Lung (tissue), 12 donors: Measurements from ENCODE around the gene TEDC1. TPM values are rescaled to one million over a fixed set of nuclear protein-coding genes. Genes with fewer than 3 reads are reported as not detected.

ENCODE experiments used
- ATAC-seq: fragments of 200-7000 bp; cut with Tn5 transposase; one replicate; pipeline ENCODE4 v1.9.1; 2020; ENCODE audit warnings: moderate number of reproducible peaks; ENCODE audit not compliant: insufficient read depth, low FRiP score
- DNase-seq, 3 donors: peaks; one replicate each; pipeline ENCODE4 v3.0.0-alpha.2; 2013 to 2017
- H3K27ac ChIP-seq, 2 donors: one replicate each; pipeline ENCODE4 v1.5.1; 2013; ENCODE audit warnings: mild to moderate bottlenecking in 2 of 2, moderate library complexity in 2 of 2, control low read depth in 1 of 2, inconsistent platforms in 1 of 2, low read depth in 1 of 2, low read length in 1 of 2
- H3K27me3 ChIP-seq, 3 donors: one replicate each; pipeline ENCODE4 v1.5.1; 2013; ENCODE audit warnings: low read length in 2 of 3; ENCODE audit not compliant: control insufficient read depth in 3 of 3, insufficient read depth in 3 of 3
- H3K36me3 ChIP-seq, 4 donors: one replicate each; pipeline ENCODE4 v1.5.1; 2013; ENCODE audit warnings: low read length in 4 of 4, mild to moderate bottlenecking in 1 of 4, moderate library complexity in 1 of 4; ENCODE audit not compliant: control insufficient read depth in 4 of 4, insufficient read depth in 4 of 4
- H3K4me1 ChIP-seq, 5 donors: one replicate each; pipeline ENCODE4 v1.5.1; 2013; ENCODE audit warnings: low read length in 5 of 5, mild to moderate bottlenecking in 2 of 5, moderate library complexity in 1 of 5; ENCODE audit not compliant: control insufficient read depth in 5 of 5, insufficient read depth in 5 of 5
- H3K4me3 ChIP-seq: one replicate; pipeline ENCODE4 v1.5.1; 2013; ENCODE audit warnings: mild to moderate bottlenecking, control low read depth, moderate library complexity
- H3K9ac ChIP-seq, 2 donors: one replicate each; pipeline ENCODE4 v1.5.1; 2013; ENCODE audit warnings: low read length in 2 of 2, control low read depth in 1 of 2; ENCODE audit not compliant: insufficient read depth in 1 of 2
- H3K9me3 ChIP-seq, 4 donors: one replicate each; pipeline ENCODE4 v1.5.1; 2013; ENCODE audit warnings: low read length in 3 of 4, mild to moderate bottlenecking in 1 of 4, moderate library complexity in 1 of 4; ENCODE audit not compliant: control insufficient read depth in 4 of 4, insufficient read depth in 3 of 4
- CTCF ChIP-seq: IDR thresholded peaks from 2 replicates; pipeline ENCODE4 v1.5.1; 2012; ENCODE audit warnings: mild to moderate bottlenecking; ENCODE audit errors: control extremely low read depth, extremely low read depth
- WGBS, 2 donors: extraction: QIAGEN DNeasy Blood & Tissue Kit; methylation state at CpG; one replicate each; pipeline ENCODE4 v1.1.7; 2013; 5-methylcytosine and 5-hydroxymethylcytosine counted together
- polyA plus RNA-seq, 2 donors: library from polyadenylated mRNA; stranded (reverse); fragments of 200-250 nt; gene quantifications; one replicate each; pipeline ENCODE4 v1.2.1, GENCODE V29; 2013
- total RNA-seq, 2 donors: library from RNA; depleted of rRNA in 1 of 2; stranded (reverse); fragments of >200 nt in 1 of 2; gene quantifications; one replicate each; pipeline ENCODE4 v1.2.1, GENCODE V29; 2014 to 2021
- donor health status: control.
- donor health status: control.
- donor health status: Bipolar disorder and iron deficiency.
- donor health status: healthy.
- donor health status: DM: yes; HTN: yes; CAD: no.

TEDC1 gene
- total and polyA plus RNA-seq, 4 donors = 5.8 to 20.8 (median 14.4) TPM

- Histone ChIP-seq H3K27ac (no peak overlapping the region), H3K4me1 (no peaks in the 10 kb centered on the region), H3K9me3 (peaks cover 0 to 2% (median 0%) of the 10 kb centered on the region in 4 donors), H3K36me3 (no peaks in the 10 kb centered on the region), H3K9ac (no peak overlapping the region), H3K27me3 (peaks cover 0 to 6% (median 0%) of the 10 kb centered on the region in 3 donors), H3K4me3 (no peak overlapping the region)
- WGBS, 2 donors = 71 to 81% methylated on average over 16 of the region's 16 CpGs
- DNase-seq (no peak), ATAC-seq (no peak)
- no peak for TF ChIP-seq CTCF
Measured at GRCh38 chr14:105508069-105508468, 17.0 kb downstream of the TEDC1 start.

GRCh38 chr14:105508601-105509000 is 17.6 kb downstream of the TEDC1 start:
- H3K27me3 ChIP-seq = peaks cover 0 to 6% (median 0%) of the 10 kb centered on the region in 3 donors
- WGBS, 2 donors = 89 to 96% methylated on average over 12 of the region's 12 CpGs

GRCh38 chr14:105517096-105517495 is 26.1 kb downstream of the TEDC1 start:
- no peak overlapping the region for H3K27ac ChIP-seq
- no peak for TF ChIP-seq CTCF
- DNase-seq = no peak
- WGBS, 2 donors = 48 to 56% methylated on average over 5 of the region's 5 CpGs
- H3K9me3 ChIP-seq = no peaks in the 10 kb centered on the region
- peaks cover 0 to 3% (median 3%) of the 10 kb centered on the region in 3 donors for H3K27me3 ChIP-seq
- H3K36me3 ChIP-seq = no peaks in the 10 kb centered on the region
- ATAC-seq = no peak
- no peaks in the 10 kb centered on the region for H3K4me1 ChIP-seq
- no peak overlapping the region for H3K4me3 ChIP-seq
- H3K9ac ChIP-seq = no peak overlapping the region

More at GRCh38 chr14:105508601-105509000, 17.6 kb downstream of the TEDC1 start:
- Histone ChIP-seq H3K27ac (no peak overlapping the region), H3K4me3 (no peak overlapping the region), H3K36me3 (no peaks in the 10 kb centered on the region), H3K9me3 (peaks cover 0 to 2% (median 0%) of the 10 kb centered on the region in 4 donors), H3K4me1 (no peaks in the 10 kb centered on the region), H3K9ac (no peak overlapping the region)
- TF ChIP-seq CTCF = no peak
- DNase-seq (no peak), ATAC-seq (no peak)
